ENCODE results near the gene CFAP210. TPM values are rescaled to one million over a fixed set of nuclear protein-coding genes. Genes with fewer than 3 reads are reported as not detected.

Gene CFAP210
- polyA plus RNA-seq, 3 donors, result not detected

DNA sequence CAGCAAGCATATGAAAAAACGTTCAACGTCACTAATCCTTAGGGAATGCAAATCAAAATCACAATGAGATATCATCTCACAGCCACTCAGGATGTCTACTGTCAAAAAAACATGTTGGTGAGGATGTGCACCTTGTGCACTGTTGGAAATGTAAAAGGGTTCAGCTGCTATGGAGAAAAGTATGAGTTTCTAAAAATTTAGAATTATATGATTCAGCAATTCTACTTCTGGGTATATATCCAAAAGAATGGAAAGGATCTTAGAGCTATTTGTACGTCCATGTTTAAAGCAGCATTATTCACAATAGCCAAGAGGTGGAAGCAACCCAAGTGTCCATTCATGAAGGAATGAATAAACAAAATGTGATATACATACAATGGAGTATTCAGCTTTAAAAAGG is 50.0 kb downstream of the CFAP210 start:
- no peak overlapping the region for H3K9ac ChIP-seq (ENCODE audit: insufficient read depth, low read length, poor library complexity, severe bottlenecking)
- DNase-seq, result no peak
- H4K20me1 ChIP-seq (ENCODE audit: insufficient read depth, low read length), result no peaks in the 10 kb centered on the region
- Mint-ChIP-seq H3K36me3 (peaks cover 10 to 13% of the 10 kb centered on the region in 2 donors), H3K4me3 (no peak overlapping the region), H3K4me1 (no peaks in the 10 kb centered on the region), H3K27me3 (ENCODE audit: low read depth in 3 of 3) (peaks cover 0 to 3% (median 0%) of the 10 kb centered on the region in 3 donors), H3K27ac (no peak overlapping the region), H3K9me3 (peaks cover 0 to 2% (median 0%) of the 10 kb centered on the region in 7 donors)
- intact Hi-C loops (cut with micrococcal nuclease), result no loop called here
- H3K4me1 ChIP-seq (ENCODE audit: control insufficient read depth in 1 of 2, insufficient read depth in 2 of 2, low read length in 2 of 2), result no peaks in the 10 kb centered on the region
- no peak overlapping the region for H3K27ac ChIP-seq (ENCODE audit: low read depth in 1 of 2, low read length in 2 of 2)
- no peaks in the 10 kb centered on the region for H3K27me3 ChIP-seq (ENCODE audit: control insufficient read depth in 2 of 2, insufficient read depth in 2 of 2, low read length in 2 of 2)
- peaks cover 6 to 10% of the 10 kb centered on the region in 2 donors for H3K36me3 ChIP-seq (replicated peaks in 1 of 2; ENCODE audit: control insufficient read depth in 1 of 2, insufficient read depth in 2 of 2, low read length in 2 of 2)
- H3K4me3 ChIP-seq (replicated peaks in 1 of 3; ENCODE audit: low read depth in 2 of 3, low read length in 3 of 3), result no peak overlapping the region
- H3K79me2 ChIP-seq (ENCODE audit: insufficient read depth, low read length), result no peaks in the 10 kb centered on the region
- no peaks in the 10 kb centered on the region for H3K9me3 ChIP-seq (replicated peaks in 1 of 2; ENCODE audit: control insufficient read depth in 1 of 2, insufficient read depth in 1 of 2, low read length in 2 of 2)
- no peak overlapping the region for H3K4me2 ChIP-seq (replicated peaks; ENCODE audit: extremely low read depth, low read length, poor library complexity, severe bottlenecking)
- TF ChIP-seq, protein P1, sequence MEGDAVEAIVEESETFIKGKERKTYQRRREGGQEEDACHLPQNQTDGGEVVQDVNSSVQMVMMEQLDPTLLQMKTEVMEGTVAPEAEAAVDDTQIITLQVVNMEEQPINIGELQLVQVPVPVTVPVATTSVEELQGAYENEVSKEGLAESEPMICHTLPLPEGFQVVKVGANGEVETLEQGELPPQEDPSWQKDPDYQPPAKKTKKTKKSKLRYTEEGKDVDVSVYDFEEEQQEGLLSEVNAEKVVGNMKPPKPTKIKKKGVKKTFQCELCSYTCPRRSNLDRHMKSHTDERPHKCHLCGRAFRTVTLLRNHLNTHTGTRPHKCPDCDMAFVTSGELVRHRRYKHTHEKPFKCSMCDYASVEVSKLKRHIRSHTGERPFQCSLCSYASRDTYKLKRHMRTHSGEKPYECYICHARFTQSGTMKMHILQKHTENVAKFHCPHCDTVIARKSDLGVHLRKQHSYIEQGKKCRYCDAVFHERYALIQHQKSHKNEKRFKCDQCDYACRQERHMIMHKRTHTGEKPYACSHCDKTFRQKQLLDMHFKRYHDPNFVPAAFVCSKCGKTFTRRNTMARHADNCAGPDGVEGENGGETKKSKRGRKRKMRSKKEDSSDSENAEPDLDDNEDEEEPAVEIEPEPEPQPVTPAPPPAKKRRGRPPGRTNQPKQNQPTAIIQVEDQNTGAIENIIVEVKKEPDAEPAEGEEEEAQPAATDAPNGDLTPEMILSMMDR (IDR thresholded peaks at IDR 0.05), result no peak
- no CpG with 5 or more reads among the region's 3 CpGs for WGBS (ENCODE audit: insufficient coverage)
- no peak overlapping the region for H2AFZ ChIP-seq (ENCODE audit: insufficient read depth, low read depth, low read length, poor library complexity, severe bottlenecking)

DNA sequence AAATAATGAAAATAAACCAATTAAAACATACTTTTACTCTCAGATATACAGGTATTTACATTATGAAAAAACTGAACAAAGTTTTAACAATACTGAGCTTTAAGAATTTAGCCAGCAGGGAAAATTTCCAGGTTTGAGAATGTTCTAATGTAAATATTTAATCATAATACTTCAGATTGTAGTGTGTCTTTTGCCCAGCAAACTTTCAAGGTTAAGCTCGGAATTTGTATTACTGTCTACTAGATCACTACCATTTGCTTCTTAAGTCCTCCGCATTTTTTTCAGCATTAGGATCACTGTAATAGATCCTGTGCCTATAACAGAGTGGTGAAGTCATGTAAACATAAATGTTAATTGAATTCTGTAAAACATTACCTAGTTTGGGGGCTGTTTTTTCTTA is 52.7 kb downstream of the CFAP210 start:
- Histone ChIP-seq H3K27ac (ENCODE audit: low read depth in 1 of 2, low read length in 2 of 2) (no peak overlapping the region), H3K9ac (ENCODE audit: insufficient read depth, low read length, poor library complexity, severe bottlenecking) (no peak overlapping the region), H4K20me1 (ENCODE audit: insufficient read depth, low read length) (no peaks in the 10 kb centered on the region), H2AFZ (ENCODE audit: insufficient read depth, low read depth, low read length, poor library complexity, severe bottlenecking) (no peak overlapping the region), H3K36me3 (replicated peaks in 1 of 2; ENCODE audit: control insufficient read depth in 1 of 2, insufficient read depth in 2 of 2, low read length in 2 of 2) (peaks cover 16 to 37% of the 10 kb centered on the region in 2 donors), H3K79me2 (ENCODE audit: insufficient read depth, low read length) (no peaks in the 10 kb centered on the region), H3K27me3 (ENCODE audit: control insufficient read depth in 2 of 2, insufficient read depth in 2 of 2, low read length in 2 of 2) (no peaks in the 10 kb centered on the region), H3K4me1 (ENCODE audit: control insufficient read depth in 1 of 2, insufficient read depth in 2 of 2, low read length in 2 of 2) (no peaks in the 10 kb centered on the region), H3K4me2 (replicated peaks; ENCODE audit: extremely low read depth, low read length, poor library complexity, severe bottlenecking) (no peak overlapping the region), H3K4me3 (replicated peaks in 1 of 3; ENCODE audit: low read depth in 2 of 3, low read length in 3 of 3) (no peak overlapping the region), H3K9me3 (replicated peaks in 1 of 2; ENCODE audit: control insufficient read depth in 1 of 2, insufficient read depth in 1 of 2, low read length in 2 of 2) (no peaks in the 10 kb centered on the region)
- no peaks in the 10 kb centered on the region for H3K9me3 Mint-ChIP-seq
- WGBS (ENCODE audit: insufficient coverage), result no CpG with 5 or more reads among the region's 2 CpGs
- no peak for DNase-seq
- no peaks in the 10 kb centered on the region for H3K27me3 Mint-ChIP-seq (ENCODE audit: low read depth in 3 of 3)
- TF ChIP-seq, protein P1 (IDR thresholded peaks at IDR 0.05), result no peak
- H3K36me3 Mint-ChIP-seq, result peaks cover 14 to 17% of the 10 kb centered on the region in 2 donors
- H3K4me3 Mint-ChIP-seq, result no peak overlapping the region
- intact Hi-C loops (cut with micrococcal nuclease), result no loop called here
- H3K27ac Mint-ChIP-seq, result no peak overlapping the region
- no peaks in the 10 kb centered on the region for H3K4me1 Mint-ChIP-seq

Data from CD14-positive monocyte (primary cell).